Panc1 (cell line): Measurements from ENCODE around the gene SLC20A1.

ENCODE experiments used
- CTCF ChIP-seq: fragments of 450-650 bp; IDR thresholded peaks from 2 replicates; pipeline ENCODE4 v1.5.1; 2017; ENCODE audit warnings: mild to moderate bottlenecking
- POLR2AphosphoS5 ChIP-seq: IDR thresholded peaks from 2 replicates; pipeline ENCODE4 v1.6.1; 2012; ENCODE audit warnings: mild to moderate bottlenecking, low read depth, low read length, moderate library complexity
- REST ChIP-seq, 2 experiments: IDR thresholded peaks; 2 replicates each; pipeline ENCODE4 v1.6.1; 2011 to 2012; ENCODE audit warnings: low read depth in 2 of 2, control low read depth in 1 of 2, low read length in 1 of 2, mild to moderate bottlenecking in 1 of 2, moderate library complexity in 1 of 2; ENCODE audit not compliant: insufficient read depth in 1 of 2
- SIN3A ChIP-seq: IDR thresholded peaks from 2 replicates; pipeline ENCODE4 v1.6.1; 2012; ENCODE audit warnings: low read depth, mild to moderate bottlenecking, low read length, moderate library complexity, borderline replicate concordance; ENCODE audit not compliant: insufficient read depth
- TCF7L2 ChIP-seq: IDR thresholded peaks from 2 replicates; pipeline ENCODE4 v1.6.1; 2011; ENCODE audit warnings: mild to moderate bottlenecking, low read depth, low read length, inconsistent platforms

GRCh38 chr2:112623913-112624777 lies 21.6 kb upstream of the SLC20A1 start:
- no peak for TF ChIP-seq POLR2AphosphoS5
- TF ChIP-seq CTCF = no peak
- no peak for TF ChIP-seq REST (IDR thresholded peaks at IDR 0.05; ENCODE audit: insufficient read depth in 1 of 2, low read depth in 2 of 2, low read length in 1 of 2)
- no peak for TF ChIP-seq SIN3A
- no peak for TF ChIP-seq TCF7L2
